ENCODE data around the gene SNTB2.
"Not testable (repeated sequence)": the region's sequence is repeated elsewhere in the genome, so short reads cannot be mapped to it uniquely, and the experiment has no call there.

SNTB2 gene

GRCh38 chr16:69270395-69270794, 83.4 kb downstream of the SNTB2 start:
- Histone ChIP-seq H3K27me3 (ENCODE audit: control insufficient read depth in 1 of 2, insufficient read depth in 2 of 2, low read length in 2 of 2) (no peaks in the 10 kb centered on the region), H3K4me1 (ENCODE audit: insufficient read depth, low read length) (peaks cover 8% of the 10 kb centered on the region), H3K4me3 (ENCODE audit: low read depth in 1 of 2, low read length in 2 of 2) (no peak overlapping the region), H3K36me3 (ENCODE audit: insufficient read depth, low read length) (peaks cover 8% of the 10 kb centered on the region), H3K27ac (ENCODE audit: low read depth, low read length) (no peak overlapping the region), H3K9me3 (ENCODE audit: low read length) (no peaks in the 10 kb centered on the region), H3K9ac (ENCODE audit: low read length) (no peak overlapping the region)

GRCh38 chr16:69270831-69271230, 83.9 kb downstream of the SNTB2 start:
- H3K27me3 ChIP-seq (ENCODE audit: control insufficient read depth in 1 of 2, insufficient read depth in 2 of 2, low read length in 2 of 2) = no peaks in the 10 kb centered on the region
- H3K4me3 ChIP-seq (ENCODE audit: low read depth in 1 of 2, low read length in 2 of 2) = no peak overlapping the region
- H3K9me3 ChIP-seq (ENCODE audit: low read length) = no peaks in the 10 kb centered on the region
- H3K27ac ChIP-seq (ENCODE audit: low read depth, low read length) = no peak overlapping the region
- H3K36me3 ChIP-seq (ENCODE audit: insufficient read depth, low read length) = peaks cover 8% of the 10 kb centered on the region
- H3K9ac ChIP-seq (ENCODE audit: low read length) = no peak overlapping the region
- H3K4me1 ChIP-seq (ENCODE audit: insufficient read depth, low read length) = peaks cover 11% of the 10 kb centered on the region

DNA sequence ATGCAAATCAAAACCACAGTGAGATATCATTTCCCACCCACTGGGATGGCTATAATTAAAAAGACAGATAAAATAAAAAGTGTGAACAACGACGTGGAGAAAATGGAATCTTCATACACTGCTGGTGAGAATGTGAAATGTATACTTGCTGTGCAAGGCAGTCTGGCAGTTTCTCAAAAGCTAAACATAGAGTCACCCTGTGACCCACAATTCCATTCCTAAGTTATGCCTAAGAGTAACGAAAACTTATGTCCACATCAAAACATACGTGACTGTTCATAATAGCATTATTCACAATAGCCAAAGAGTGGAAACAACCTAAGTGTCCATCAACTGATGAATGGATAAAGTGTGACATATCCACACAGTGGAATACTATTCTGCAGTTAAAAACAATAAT, 86.0 kb downstream of the SNTB2 start:
- Histone ChIP-seq H3K27ac (ENCODE audit: low read depth, low read length) (no peak overlapping the region), H3K4me3 (ENCODE audit: low read depth in 1 of 2, low read length in 2 of 2) (no peak overlapping the region), H3K27me3 (ENCODE audit: control insufficient read depth in 1 of 2, insufficient read depth in 2 of 2, low read length in 2 of 2) (no peaks in the 10 kb centered on the region), H3K36me3 (ENCODE audit: insufficient read depth, low read length) (peaks cover 8% of the 10 kb centered on the region), H3K4me1 (ENCODE audit: insufficient read depth, low read length) (peaks cover 24% of the 10 kb centered on the region), H3K9ac (ENCODE audit: low read length) (no peak overlapping the region), H3K9me3 (ENCODE audit: low read length) (no peaks in the 10 kb centered on the region)

DNA sequence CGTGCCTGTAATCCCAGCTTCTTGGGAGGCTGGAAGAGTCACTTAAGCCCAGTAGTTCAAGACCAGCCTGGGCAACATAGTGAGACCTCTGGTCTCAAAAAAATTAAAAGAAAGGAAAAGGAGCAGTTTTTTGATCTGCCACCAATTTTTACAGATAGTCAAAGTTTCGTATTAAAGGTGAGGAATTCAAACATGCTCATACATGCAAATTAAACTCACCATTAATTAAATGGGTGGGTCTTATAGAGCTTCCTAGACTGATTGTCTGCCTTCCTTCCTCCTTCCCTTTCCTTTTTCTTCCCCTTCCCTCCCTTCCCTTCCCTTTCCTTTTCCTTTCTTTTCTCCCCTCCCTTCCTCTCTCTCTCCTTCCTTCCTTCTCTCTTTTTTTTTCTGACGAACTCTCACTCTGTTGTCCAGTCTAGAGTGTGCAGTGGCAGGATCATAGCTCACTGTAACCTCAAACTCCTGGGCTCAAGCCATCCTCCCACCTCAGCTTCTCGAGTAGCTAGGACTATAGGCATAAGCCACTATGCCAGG, 87.8 kb downstream of the SNTB2 start:
- H3K9me3 ChIP-seq (ENCODE audit: low read length) = no peaks in the 10 kb centered on the region
- no peak overlapping the region for H3K4me3 ChIP-seq (ENCODE audit: low read depth in 1 of 2, low read length in 2 of 2)
- no peak overlapping the region for H3K27ac ChIP-seq (ENCODE audit: low read depth, low read length)
- H3K27me3 ChIP-seq (ENCODE audit: control insufficient read depth in 1 of 2, insufficient read depth in 2 of 2, low read length in 2 of 2) = no peaks in the 10 kb centered on the region
- H3K36me3 ChIP-seq (ENCODE audit: insufficient read depth, low read length) = peaks cover 8% of the 10 kb centered on the region
- no peak overlapping the region for H3K9ac ChIP-seq (ENCODE audit: low read length)
- H3K4me1 ChIP-seq (ENCODE audit: insufficient read depth, low read length) = peaks cover 24% of the 10 kb centered on the region

GRCh38 chr16:69276148-69277115, 89.5 kb downstream of the SNTB2 start:
- no peaks in the 10 kb centered on the region for H3K9me3 ChIP-seq (ENCODE audit: low read length)
- H3K27me3 ChIP-seq (ENCODE audit: control insufficient read depth in 1 of 2, insufficient read depth in 2 of 2, low read length in 2 of 2) = no peaks in the 10 kb centered on the region
- H3K9ac ChIP-seq (ENCODE audit: low read length) = no peak overlapping the region
- H3K27ac ChIP-seq (ENCODE audit: low read depth, low read length) = no peak overlapping the region
- H3K4me1 ChIP-seq (ENCODE audit: insufficient read depth, low read length) = peaks cover 24% of the 10 kb centered on the region
- peaks cover 8% of the 10 kb centered on the region for H3K36me3 ChIP-seq (ENCODE audit: insufficient read depth, low read length)
- H3K4me3 ChIP-seq (ENCODE audit: low read depth in 1 of 2, low read length in 2 of 2) = no peak overlapping the region

GRCh38 chr16:69277413-69277812, 90.4 kb downstream of the SNTB2 start:
- Histone ChIP-seq H3K9ac (ENCODE audit: low read length) (no peak overlapping the region), H3K36me3 (ENCODE audit: insufficient read depth, low read length) (peaks cover 8% of the 10 kb centered on the region), H3K9me3 (ENCODE audit: low read length) (no peaks in the 10 kb centered on the region), H3K4me3 (ENCODE audit: low read depth in 1 of 2, low read length in 2 of 2) (no peak overlapping the region), H3K27me3 (ENCODE audit: control insufficient read depth in 1 of 2, insufficient read depth in 2 of 2, low read length in 2 of 2) (no peaks in the 10 kb centered on the region), H3K27ac (ENCODE audit: low read depth, low read length) (no peak overlapping the region), H3K4me1 (ENCODE audit: insufficient read depth, low read length) (peaks cover 24% of the 10 kb centered on the region)

DNA sequence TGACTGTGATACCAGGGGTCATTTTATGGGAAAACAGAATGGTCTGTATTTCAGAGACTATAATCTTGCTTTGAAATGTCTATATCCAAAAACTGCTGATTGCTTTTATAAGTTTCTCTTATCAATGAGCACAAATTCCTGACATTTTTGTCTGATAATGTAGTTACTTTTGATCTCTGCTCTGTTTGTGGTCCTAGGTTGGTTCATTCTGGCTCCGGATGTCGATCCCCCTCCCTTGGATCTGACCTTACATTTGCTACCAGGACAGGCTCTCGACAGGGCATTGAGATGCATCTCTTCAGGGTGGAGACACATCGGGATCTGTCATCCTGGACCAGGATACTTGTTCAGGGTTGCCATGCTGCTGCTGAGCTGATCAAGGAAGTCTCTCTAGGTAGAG, 96.9 kb downstream of the SNTB2 start:
- Histone ChIP-seq H3K4me1 (ENCODE audit: insufficient read depth, low read length) (no peaks in the 10 kb centered on the region), H3K4me3 (ENCODE audit: low read depth in 1 of 2, low read length in 2 of 2) (no peak overlapping the region), H3K9me3 (ENCODE audit: low read length) (no peaks in the 10 kb centered on the region), H3K27me3 (ENCODE audit: control insufficient read depth in 1 of 2, insufficient read depth in 2 of 2, low read length in 2 of 2) (no peaks in the 10 kb centered on the region), H3K9ac (ENCODE audit: low read length) (no peak overlapping the region), H3K36me3 (ENCODE audit: insufficient read depth, low read length) (peaks cover 5% of the 10 kb centered on the region), H3K27ac (ENCODE audit: low read depth, low read length) (no peak overlapping the region)

- H3K9ac ChIP-seq (ENCODE audit: low read length) = no peak overlapping the region
- H3K9me3 ChIP-seq (ENCODE audit: low read length) = no peaks in the 10 kb centered on the region
- no peak overlapping the region for H3K27ac ChIP-seq (ENCODE audit: low read depth, low read length)
- peaks cover 5% of the 10 kb centered on the region for H3K36me3 ChIP-seq (ENCODE audit: insufficient read depth, low read length)
- no peak overlapping the region for H3K4me3 ChIP-seq (ENCODE audit: low read depth in 1 of 2, low read length in 2 of 2)
- H3K27me3 ChIP-seq (ENCODE audit: control insufficient read depth in 1 of 2, insufficient read depth in 2 of 2, low read length in 2 of 2) = no peaks in the 10 kb centered on the region
- no peaks in the 10 kb centered on the region for H3K4me1 ChIP-seq (ENCODE audit: insufficient read depth, low read length)
These were observed 98.3 kb downstream of the SNTB2 start for GRCh38 chr16:69285240-69285639.

- H3K4me1 ChIP-seq (ENCODE audit: insufficient read depth, low read length) = no peaks in the 10 kb centered on the region
- no peak overlapping the region for H3K9ac ChIP-seq (ENCODE audit: low read length)
- no peak overlapping the region for H3K27ac ChIP-seq (ENCODE audit: low read depth, low read length)
- H3K9me3 ChIP-seq (ENCODE audit: low read length) = no peaks in the 10 kb centered on the region
- H3K4me3 ChIP-seq (ENCODE audit: low read depth in 1 of 2, low read length in 2 of 2) = no peak overlapping the region
- H3K36me3 ChIP-seq (ENCODE audit: insufficient read depth, low read length) = peaks cover 5% of the 10 kb centered on the region
- no peaks in the 10 kb centered on the region for H3K27me3 ChIP-seq (ENCODE audit: control insufficient read depth in 1 of 2, insufficient read depth in 2 of 2, low read length in 2 of 2)
These were observed 100.2 kb downstream of the SNTB2 start for GRCh38 chr16:69286941-69287713.

DNA sequence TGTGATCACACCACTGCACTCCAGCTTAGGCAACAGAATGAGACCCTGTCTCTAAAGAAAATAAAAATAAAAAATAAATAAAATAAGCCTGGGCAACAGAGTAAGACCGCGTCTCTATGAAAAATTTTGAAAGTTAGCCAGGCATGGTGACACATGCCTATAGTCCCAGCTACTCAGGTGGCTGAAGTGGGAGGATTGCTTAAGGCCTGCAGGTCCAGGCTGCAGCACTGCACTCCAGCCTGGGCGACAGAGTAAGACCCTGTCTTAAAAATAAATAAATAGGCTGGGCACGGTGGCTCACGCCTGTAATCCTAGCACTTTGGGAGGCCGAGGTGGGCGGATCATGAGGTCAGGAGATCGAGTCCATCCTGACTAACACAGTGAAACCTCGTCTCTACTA, 104.7 kb downstream of the SNTB2 start:
- H3K9me3 ChIP-seq (ENCODE audit: low read length); H3K36me3 ChIP-seq (ENCODE audit: insufficient read depth, low read length); H3K4me3 ChIP-seq (ENCODE audit: low read depth in 1 of 2, low read length in 2 of 2); H3K27ac ChIP-seq (ENCODE audit: low read depth, low read length); H3K9ac ChIP-seq (ENCODE audit: low read length); H3K4me1 ChIP-seq (ENCODE audit: insufficient read depth, low read length); H3K27me3 ChIP-seq (ENCODE audit: control insufficient read depth in 1 of 2, insufficient read depth in 2 of 2, low read length in 2 of 2): not testable (repeated sequence)

DNA sequence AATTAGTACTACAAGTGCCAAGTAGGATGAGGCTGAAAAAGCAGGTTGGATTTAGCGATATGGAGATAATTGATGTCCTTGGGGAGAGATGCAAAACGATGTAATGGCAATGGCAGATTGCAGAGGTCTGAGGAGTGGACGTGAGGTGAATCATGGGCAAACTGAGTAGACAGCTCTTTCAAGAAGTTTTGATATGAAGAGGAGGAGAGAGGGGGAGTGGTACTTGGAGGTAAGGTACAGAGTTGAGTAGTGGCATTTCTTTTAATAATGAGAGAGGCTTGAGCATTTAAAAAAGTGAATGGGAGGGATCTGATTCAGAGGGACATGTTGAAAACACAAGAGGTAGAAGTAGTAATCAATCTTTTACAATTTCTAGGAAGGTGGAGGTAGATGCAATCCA, 106.4 kb downstream of the SNTB2 start:
- Histone ChIP-seq H3K9ac (ENCODE audit: low read length) (no peak overlapping the region), H3K27ac (ENCODE audit: low read depth, low read length) (no peak overlapping the region), H3K27me3 (ENCODE audit: control insufficient read depth in 1 of 2, insufficient read depth in 2 of 2, low read length in 2 of 2) (no peaks in the 10 kb centered on the region)

More for the DNA sequence above, 106.4 kb downstream of the SNTB2 start:
- Histone ChIP-seq H3K4me1 (ENCODE audit: insufficient read depth, low read length) (no peaks in the 10 kb centered on the region), H3K36me3 (ENCODE audit: insufficient read depth, low read length) (no peaks in the 10 kb centered on the region), H3K9me3 (ENCODE audit: low read length) (no peaks in the 10 kb centered on the region), H3K4me3 (ENCODE audit: low read depth in 1 of 2, low read length in 2 of 2) (no peak overlapping the region)
